GM21381 (cell line): ENCODE data around the gene CABLES1.
"Not testable (repeated sequence)": the region's sequence is repeated elsewhere in the genome, so short reads cannot be mapped to it uniquely, and the experiment has no call there.

ENCODE experiments used
- ATAC-seq: cut with Tn5 transposase; IDR thresholded peaks from one replicate; pipeline ENCODE4 v1.9.1; 2021; ENCODE audit warnings: mild to moderate bottlenecking, moderate library complexity; ENCODE audit not compliant: unreplicated experiment

The CABLES1 gene

GRCh38 chr18:23108496-23108895 lies 26.8 kb upstream of the CABLES1 start:
- ATAC-seq = no peak

GRCh38 chr18:23109163-23109562 lies 26.1 kb upstream of the CABLES1 start:
- not testable (repeated sequence) for ATAC-seq

GRCh38 chr18:23113576-23113975 lies 21.7 kb upstream of the CABLES1 start:
- ATAC-seq = no peak

- no peak for ATAC-seq
These were observed 21.0 kb upstream of the CABLES1 start for GRCh38 chr18:23114171-23114881.

- ATAC-seq = no peak
These were observed 20.4 kb upstream of the CABLES1 start for GRCh38 chr18:23114911-23115310.

GRCh38 chr18:23115683-23116096 lies 19.6 kb upstream of the CABLES1 start:
- no peak for ATAC-seq

GRCh38 chr18:23121133-23121532 lies 14.2 kb upstream of the CABLES1 start:
- ATAC-seq = no peak

- ATAC-seq = no peak
These were observed 12.7 kb upstream of the CABLES1 start for GRCh38 chr18:23122334-23123229.

- ATAC-seq = no peak
These were observed 8.8 kb upstream of the CABLES1 start for GRCh38 chr18:23126376-23127056.

- no peak for ATAC-seq
These were observed 8.2 kb upstream of the CABLES1 start for GRCh38 chr18:23127090-23127489.

- no peak for ATAC-seq
These were observed 5.8 kb upstream of the CABLES1 start for GRCh38 chr18:23129355-23130002.

GRCh38 chr18:23131693-23132319 lies 3.5 kb upstream of the CABLES1 start:
- ATAC-seq = no peak

GRCh38 chr18:23133860-23134779 lies 1.2 kb upstream of the CABLES1 start:
- ATAC-seq = no peak

- peak; percentile 22 for ATAC-seq
These were observed 453 bp downstream of the CABLES1 start for GRCh38 chr18:23135550-23136325.

GRCh38 chr18:23136326-23137096 lies 1.2 kb downstream of the CABLES1 start:
- no peak for ATAC-seq

- ATAC-seq = no peak
These were observed 1.9 kb downstream of the CABLES1 start for GRCh38 chr18:23137097-23137635.

- ATAC-seq = no peak
These were observed 2.5 kb downstream of the CABLES1 start for GRCh38 chr18:23137788-23138216.

- no peak for ATAC-seq
These were observed 3.2 kb downstream of the CABLES1 start for GRCh38 chr18:23138471-23138870.
